ENCODE measurements around the gene GATAD2B.

- TF ChIP-seq POLR2A (IDR thresholded peaks at IDR 0.05; ENCODE audit: low read depth, low read length) (no peak), EZH2 (IDR thresholded peaks at IDR 0.05; ENCODE audit: borderline replicate concordance, low read depth, low read length, severe bottlenecking) (no peak), POLR2AphosphoS5 (IDR thresholded peaks at IDR 0.05; ENCODE audit: insufficient read depth, low read depth, low read length) (no peak), MYC (IDR thresholded peaks at IDR 0.05; ENCODE audit: low read depth, low read length) (no peak), FOS (IDR thresholded peaks at IDR 0.05; ENCODE audit: borderline replicate concordance, insufficient read depth, low read length) (no peak)
- TF ChIP-seq, protein P1, sequence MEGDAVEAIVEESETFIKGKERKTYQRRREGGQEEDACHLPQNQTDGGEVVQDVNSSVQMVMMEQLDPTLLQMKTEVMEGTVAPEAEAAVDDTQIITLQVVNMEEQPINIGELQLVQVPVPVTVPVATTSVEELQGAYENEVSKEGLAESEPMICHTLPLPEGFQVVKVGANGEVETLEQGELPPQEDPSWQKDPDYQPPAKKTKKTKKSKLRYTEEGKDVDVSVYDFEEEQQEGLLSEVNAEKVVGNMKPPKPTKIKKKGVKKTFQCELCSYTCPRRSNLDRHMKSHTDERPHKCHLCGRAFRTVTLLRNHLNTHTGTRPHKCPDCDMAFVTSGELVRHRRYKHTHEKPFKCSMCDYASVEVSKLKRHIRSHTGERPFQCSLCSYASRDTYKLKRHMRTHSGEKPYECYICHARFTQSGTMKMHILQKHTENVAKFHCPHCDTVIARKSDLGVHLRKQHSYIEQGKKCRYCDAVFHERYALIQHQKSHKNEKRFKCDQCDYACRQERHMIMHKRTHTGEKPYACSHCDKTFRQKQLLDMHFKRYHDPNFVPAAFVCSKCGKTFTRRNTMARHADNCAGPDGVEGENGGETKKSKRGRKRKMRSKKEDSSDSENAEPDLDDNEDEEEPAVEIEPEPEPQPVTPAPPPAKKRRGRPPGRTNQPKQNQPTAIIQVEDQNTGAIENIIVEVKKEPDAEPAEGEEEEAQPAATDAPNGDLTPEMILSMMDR (IDR thresholded peaks at IDR 0.05; ENCODE audit: extremely low read depth in 1 of 2, insufficient read depth in 1 of 2, low read depth in 1 of 2, low read length in 2 of 2), result no peak
- TF ChIP-seq, protein P2, sequence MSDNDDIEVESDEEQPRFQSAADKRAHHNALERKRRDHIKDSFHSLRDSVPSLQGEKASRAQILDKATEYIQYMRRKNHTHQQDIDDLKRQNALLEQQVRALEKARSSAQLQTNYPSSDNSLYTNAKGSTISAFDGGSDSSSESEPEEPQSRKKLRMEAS (IDR thresholded peaks at IDR 0.05; ENCODE audit: insufficient read depth, insufficient read length), result no peak
These were observed 47.6 kb upstream of the GATAD2B start for GRCh38 chr1:153970346-153970745.

All from endothelial cell of umbilical vein (primary cell).